GM21360 (cell line): ENCODE data around the gene CDCA5.
"Not testable (repeated sequence)": the region's sequence is repeated elsewhere in the genome, so short reads cannot be mapped to it uniquely, and the experiment has no call there.

Experiments used
- ATAC-seq: cut with Tn5 transposase; IDR thresholded peaks from one replicate; pipeline ENCODE4 v1.9.1; 2021; ENCODE audit warnings: mild to moderate bottlenecking, moderate library complexity; ENCODE audit not compliant: unreplicated experiment

CDCA5 gene

GRCh38 chr11:65119670-65119995 lies 35.8 kb upstream of the CDCA5 start:
- no peak for ATAC-seq

- ATAC-seq, result not testable (repeated sequence)
These were observed 35.2 kb upstream of the CDCA5 start for GRCh38 chr11:65118891-65119669.

- ATAC-seq, result no peak
These were observed 34.4 kb upstream of the CDCA5 start for GRCh38 chr11:65118097-65118837.

DNA sequence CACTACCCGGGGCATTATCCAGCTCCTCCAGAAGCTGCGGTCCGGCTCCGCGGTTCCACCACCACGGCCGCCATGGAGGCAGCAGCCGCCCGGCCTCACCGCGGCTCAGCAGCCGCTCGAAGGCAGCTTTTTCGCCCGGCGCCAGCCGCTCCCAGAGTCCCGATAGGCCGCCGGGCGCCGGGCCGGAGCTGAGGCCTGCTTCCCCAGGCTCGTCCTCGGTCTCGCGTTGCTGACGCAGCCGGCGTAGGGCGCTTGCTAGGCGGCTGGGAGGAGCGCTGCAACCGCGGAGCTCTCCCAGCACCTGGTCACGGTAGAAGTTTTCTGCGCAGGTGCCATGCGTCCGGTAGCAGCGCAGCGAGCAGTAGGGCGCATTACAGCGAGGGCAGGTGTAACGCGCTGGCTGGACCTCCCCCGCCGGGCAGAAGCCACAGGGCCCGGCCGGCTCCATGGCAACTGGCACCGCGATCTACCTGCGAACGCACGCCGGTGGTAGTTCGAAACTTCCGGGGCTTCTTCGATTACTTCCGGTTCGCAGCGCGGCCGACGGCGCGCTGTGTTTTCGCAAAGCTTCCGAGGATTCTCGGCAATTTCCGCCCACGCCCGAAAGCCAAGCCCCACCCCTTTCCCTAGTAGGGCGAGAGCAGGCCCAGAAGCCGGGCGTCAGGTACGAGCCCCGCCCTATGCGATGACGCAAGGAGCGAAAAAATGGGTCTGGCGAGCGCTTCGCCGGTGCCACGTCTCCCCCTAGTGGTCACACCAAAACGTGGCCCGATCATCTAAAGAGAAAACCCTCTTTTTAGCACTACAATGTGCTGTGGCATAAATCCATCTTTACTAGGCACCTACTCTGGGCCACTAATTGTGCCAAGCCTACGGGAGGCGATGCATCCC lies 33.6 kb upstream of the CDCA5 start, which contains the start of gene ZNHIT2:
Gene ZNHIT2 (minus strand): TSS at position 496 of the 891 bp plus-strand sequence. CDS start 48 bp downstream, at position 448.
- peak; percentile 61 for ATAC-seq

DNA sequence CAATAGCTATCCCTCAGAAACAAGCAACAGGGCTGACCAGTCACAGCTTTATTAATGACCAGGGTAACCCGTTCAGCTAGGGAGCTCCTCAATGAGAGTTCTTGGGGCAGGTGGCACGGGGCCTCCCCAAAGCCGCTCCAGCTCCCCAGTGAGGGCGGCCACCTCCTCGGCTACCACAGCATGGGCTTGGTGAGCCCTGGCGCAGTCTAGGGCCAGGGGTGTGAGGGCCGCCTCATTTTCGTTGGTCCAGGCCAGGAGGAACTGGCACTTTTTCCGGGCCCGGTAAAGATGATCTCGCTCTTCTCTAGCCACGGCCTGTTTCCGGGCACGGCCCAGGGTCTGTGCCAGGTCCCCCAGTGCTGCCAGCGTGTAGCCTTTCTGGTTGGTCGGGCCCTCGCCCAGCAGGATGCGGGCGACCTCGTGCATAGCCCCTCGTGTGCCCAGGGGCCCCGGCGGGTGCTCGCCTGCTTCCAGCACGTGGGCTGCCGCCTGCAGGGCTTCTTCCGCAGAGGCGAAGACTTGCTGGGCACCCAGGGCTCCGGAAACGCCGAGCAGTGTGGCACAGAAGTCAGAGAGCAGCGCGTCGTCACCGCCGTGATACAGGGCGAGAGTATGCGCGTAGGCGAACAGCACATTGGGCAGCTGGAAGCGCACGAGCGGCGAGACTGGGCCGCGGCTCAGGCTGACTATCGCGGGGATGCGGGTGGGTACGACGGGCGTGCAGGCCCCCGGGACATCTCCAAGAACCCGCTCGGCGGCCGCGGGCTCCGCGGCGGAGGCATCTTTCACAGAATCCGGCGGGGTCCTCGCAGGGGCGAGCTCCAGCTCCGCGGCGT lies 32.7 kb upstream of the CDCA5 start:
- no peak for ATAC-seq

GRCh38 chr11:65115361-65116082 lies 31.7 kb upstream of the CDCA5 start:
- ATAC-seq, result no peak

DNA sequence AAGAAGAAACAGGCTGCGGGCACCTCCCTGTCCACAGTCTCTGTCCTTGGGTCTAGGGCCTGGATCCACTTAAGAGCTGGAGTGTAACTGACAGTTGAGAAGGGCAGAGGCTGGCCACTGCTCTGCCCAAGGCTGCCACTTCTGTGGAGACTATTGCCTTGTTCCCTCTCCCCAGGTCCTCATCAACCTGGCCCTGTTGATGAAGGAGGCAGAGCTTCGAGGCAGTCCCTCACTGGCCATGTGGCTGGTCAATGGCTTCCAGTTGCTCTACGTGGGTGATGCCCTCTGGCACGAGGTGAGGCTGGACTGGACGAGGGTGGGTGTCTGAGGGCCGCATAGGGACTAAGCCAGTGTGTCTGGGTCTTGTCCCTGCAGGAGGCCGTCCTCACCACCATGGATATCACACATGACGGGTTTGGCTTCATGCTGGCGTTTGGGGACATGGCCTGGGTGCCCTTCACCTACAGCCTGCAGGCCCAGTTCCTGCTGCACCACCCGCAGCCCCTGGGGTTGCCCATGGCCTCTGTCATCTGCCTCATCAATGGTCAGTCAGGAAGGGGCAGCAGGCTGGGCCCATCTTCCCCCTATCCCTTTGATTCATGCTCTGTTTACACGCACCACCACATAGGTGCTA lies 30.8 kb upstream of the CDCA5 start:
- no peak for ATAC-seq

GRCh38 chr11:65113839-65114238 lies 30.0 kb upstream of the CDCA5 start:
- ATAC-seq, result no peak

GRCh38 chr11:65113361-65113756 lies 29.5 kb upstream of the CDCA5 start:
- no peak for ATAC-seq

GRCh38 chr11:65112546-65113360 lies 28.9 kb upstream of the CDCA5 start:
- peak; percentile 33 for ATAC-seq

GRCh38 chr11:65111744-65112545 lies 28.1 kb upstream of the CDCA5 start, which contains the start of gene TM7SF2:
Gene TM7SF2 (plus strand): TSS chr11:65111872. CDS start chr11:65112016, 144 bp downstream.
- ATAC-seq, result peak; percentile 43

GRCh38 chr11:65111159-65111743 lies 27.4 kb upstream of the CDCA5 start:
- ATAC-seq, result no peak

DNA sequence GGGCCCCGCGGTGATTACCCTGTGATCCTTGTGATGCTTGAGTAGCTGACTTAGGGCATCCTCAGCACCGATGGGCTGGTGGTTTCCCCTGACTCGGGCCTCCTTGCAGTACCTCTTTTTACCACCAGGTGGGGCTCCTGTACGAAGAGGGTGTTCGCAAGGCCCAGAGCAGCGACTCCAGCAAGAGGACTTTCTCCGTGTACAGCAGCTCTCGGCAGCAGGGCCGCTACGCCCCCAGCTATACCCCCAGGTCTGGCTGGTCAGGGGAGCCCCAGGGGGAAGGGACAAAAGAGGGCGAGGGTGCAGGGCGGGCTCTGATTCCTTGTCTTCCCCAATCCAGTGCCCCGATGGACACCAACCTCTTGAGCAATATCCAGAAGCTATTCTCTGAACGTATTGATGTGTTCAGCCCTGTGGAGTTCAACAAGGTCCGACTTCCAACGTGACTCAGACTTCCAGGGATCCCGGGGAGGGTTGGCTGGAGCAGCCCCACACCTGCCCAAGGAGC lies 26.6 kb upstream of the CDCA5 start:
- no peak for ATAC-seq

- no peak for ATAC-seq
These were observed 25.7 kb upstream of the CDCA5 start for GRCh38 chr11:65109231-65110198.

- ATAC-seq, result no peak
These were observed 24.8 kb upstream of the CDCA5 start for GRCh38 chr11:65108469-65109123.
